IMR-90 (cell line): Measurements from ENCODE around the gene ATF7IP. TPM values are rescaled to one million over a fixed set of nuclear protein-coding genes. Genes with fewer than 3 reads are reported as not detected.

Source experiments
- ATAC-seq: fragments of 200-7000 bp; cut with Tn5 transposase; 2 replicates; pipeline ENCODE4 v1.9.1; 2020; ENCODE audit warnings: low read depth, mild to moderate bottlenecking, moderate library complexity
- BruUV-seq: library from RNA; stranded (reverse); fragments of 400-500 nt; replicated peaks from 2 replicates; lab custom pipeline; 2021; lab: Mats Ljungman, UMichigan
- CTCF ChIA-PET: fragments of 300-600 bp; formaldehyde crosslinking; extraction: SDS; loops from one replicate; lab custom pipeline; 2021; ENCODE audit warnings: antibody characterized with exemption; lab: Yijun Ruan, JAX
- POLR2A ChIA-PET: fragments of 300-600 bp; sonication (Branson Sonifier 250); formaldehyde crosslinking; loops from one replicate; lab custom pipeline; 2022; ENCODE audit warnings: antibody characterized with exemption; ENCODE audit not compliant: unreplicated experiment; lab: Charles Lee
- DNase-seq: peaks from one replicate; pipeline ENCODE4 v3.0.0; 2013
- H2AFZ ChIP-seq: replicated peaks from 2 replicates; pipeline ENCODE3; 2013; ENCODE audit warnings: low read length, mild to moderate bottlenecking; ENCODE audit not compliant: poor library complexity
- H2AK5ac ChIP-seq: 2 replicates; pipeline ENCODE4 v1.6.1; 2013; ENCODE audit warnings: low read depth, low read length, inconsistent platforms
- H2AK9ac ChIP-seq: replicated peaks from 2 replicates; pipeline ENCODE3; 2013; ENCODE audit warnings: mild to moderate bottlenecking, low read depth, low read length, moderate library complexity; ENCODE audit not compliant: poor library complexity
- H2BK120ac ChIP-seq: 2 replicates; pipeline ENCODE4 v1.6.1; 2013; ENCODE audit warnings: low read depth, low read length, inconsistent platforms
- H2BK15ac ChIP-seq: 3 replicates; pipeline ENCODE4 v1.6.1; 2013; ENCODE audit warnings: low read depth, low read length, inconsistent platforms
- H2BK20ac ChIP-seq: 2 replicates; pipeline ENCODE4 v1.6.1; 2013; ENCODE audit warnings: low read depth, mild to moderate bottlenecking, inconsistent platforms, low read length, moderate library complexity
- H2BK5ac ChIP-seq: 2 replicates; pipeline ENCODE4 v1.6.1; 2013; ENCODE audit warnings: mild to moderate bottlenecking, low read depth, low read length, inconsistent platforms; ENCODE audit not compliant: poor library complexity, severe bottlenecking
- H3K14ac ChIP-seq: replicated peaks from 2 replicates; pipeline ENCODE4 v1.6.1; 2013; ENCODE audit warnings: low read depth, low read length, inconsistent platforms
- H3K18ac ChIP-seq: 2 replicates; pipeline ENCODE4 v1.6.1; 2013; ENCODE audit warnings: low read depth, low read length, control low read depth
- H3K23ac ChIP-seq: 2 replicates; pipeline ENCODE4 v1.6.1; 2013; ENCODE audit warnings: low read depth, low read length, inconsistent platforms
- H3K27ac ChIP-seq: 2 replicates; pipeline ENCODE4 v1.5.1; 2013; ENCODE audit warnings: mild to moderate bottlenecking, control low read depth, low read length; ENCODE audit not compliant: insufficient read depth
- H3K27me3 ChIP-seq: 2 replicates; pipeline ENCODE4 v1.6.1; 2013; ENCODE audit warnings: low read length; ENCODE audit not compliant: control insufficient read depth, insufficient read depth
- H3K36me3 ChIP-seq: 2 replicates; pipeline ENCODE4 v1.6.1; 2013; ENCODE audit warnings: low read length, mixed read lengths; ENCODE audit not compliant: control insufficient read depth, insufficient read depth
- H3K4ac ChIP-seq: 2 replicates; pipeline ENCODE4 v1.6.1; 2013; ENCODE audit warnings: low read depth, low read length, inconsistent platforms
- H3K4me1 ChIP-seq: 2 replicates; pipeline ENCODE4 v1.6.1; 2013; ENCODE audit warnings: low read length, mixed read lengths; ENCODE audit not compliant: control insufficient read depth, insufficient read depth
- H3K4me2 ChIP-seq: 2 replicates; pipeline ENCODE4 v1.6.1; 2013; ENCODE audit warnings: low read depth, mild to moderate bottlenecking, control low read depth, low read length, moderate library complexity
- H3K4me3 ChIP-seq: 2 replicates; pipeline ENCODE4 v1.5.1; 2013; ENCODE audit warnings: low read depth, mild to moderate bottlenecking, control low read depth, low read length, moderate library complexity; ENCODE audit not compliant: insufficient read depth
- H3K56ac ChIP-seq: 2 replicates; pipeline ENCODE4 v1.6.1; 2013; ENCODE audit warnings: low read length, inconsistent platforms; ENCODE audit not compliant: insufficient read depth; ENCODE audit errors: extremely low read depth
- H3K79me1 ChIP-seq, 2 experiments: 2 replicates each; pipeline ENCODE4 v1.6.1; 2013; ENCODE audit warnings: low read length in 2 of 2, inconsistent platforms in 1 of 2, low read depth in 1 of 2
- H3K9ac ChIP-seq: 2 replicates; pipeline ENCODE4 v1.6.1; 2013; ENCODE audit warnings: low read depth, low read length, control low read depth
- H3K9me1 ChIP-seq: 2 replicates; pipeline ENCODE4 v1.6.1; 2013; ENCODE audit warnings: low read length, inconsistent platforms; ENCODE audit not compliant: insufficient read depth
- H3K9me3 ChIP-seq: 2 replicates; pipeline ENCODE4 v1.6.1; 2013; ENCODE audit warnings: low read length; ENCODE audit not compliant: control insufficient read depth, insufficient read depth
- H4K20me1 ChIP-seq: 2 replicates; pipeline ENCODE4 v1.6.1; 2013; ENCODE audit warnings: low read length, inconsistent platforms; ENCODE audit not compliant: insufficient read depth
- H4K5ac ChIP-seq: 2 replicates; pipeline ENCODE4 v1.6.1; 2013; ENCODE audit warnings: mild to moderate bottlenecking, low read depth, low read length, control low read depth
- H4K8ac ChIP-seq, 2 experiments: 2 replicates each; pipeline ENCODE4 v1.6.1; 2013; ENCODE audit warnings: low read depth in 2 of 2, low read length in 2 of 2, control low read depth in 1 of 2, inconsistent platforms in 1 of 2
- H4K91ac ChIP-seq: 2 replicates; pipeline ENCODE4 v1.6.1; 2013; ENCODE audit warnings: low read depth, low read length, inconsistent platforms; ENCODE audit not compliant: insufficient read depth
- BHLHE40 ChIP-seq: fragments of 150-350 bp; IDR thresholded peaks from 2 replicates; pipeline ENCODE4 v1.6.1; 2016; ENCODE audit warnings: mild to moderate bottlenecking, low read depth, low read length
- MAFK ChIP-seq: IDR thresholded peaks from 2 replicates; pipeline ENCODE4 v1.6.1; 2012; ENCODE audit warnings: low read depth, low read length, improper control_type of control experiment
- WGBS, 2 experiments: methylation state at CpG; one replicate each; pipeline versions ENCODE4 v1.1.5 to v1.1.7; 2013; ENCODE audit warnings: missing lambda C conversion rate in 2 of 2; ENCODE audit not compliant: insufficient read length in 1 of 2; ENCODE audit errors: extremely low coverage in 2 of 2; 5-methylcytosine and 5-hydroxymethylcytosine counted together
- dilution Hi-C: fragments of 300-500 bp; cut with HindIII; formaldehyde crosslinking; loops from one replicate; pipeline ENCODE4 v1.14.3; 2018; ENCODE audit warnings: low sequenced_read_pairs; ENCODE audit not compliant: unreplicated experiment
- in situ Hi-C: fragments of 300-500 bp; cut with MboI; formaldehyde crosslinking; loops from 3 replicates; pipeline ENCODE4 v1.14.3; 2019; ENCODE audit warnings: low sequenced_read_pairs, inconsistent platforms, mixed read lengths
- intact Hi-C: fragments of 100-400 bp; cut with micrococcal nuclease; formaldehyde crosslinking; loops from 2 replicates; pipeline ENCODE4 v1.10.0; 2022
- polyA plus RNA-seq, 3 experiments: library from polyadenylated mRNA; depleted of rRNA; stranded (reverse); fragments of >200 nt; gene quantifications; 2 replicates each; pipeline ENCODE4 v1.2.3, GENCODE V29; 2012; ENCODE audit warnings: low replicate concordance in 1 of 3
- total RNA-seq: library from RNA; depleted of rRNA; stranded (reverse); fragments of >200 nt; gene quantifications from 2 replicates; pipeline ENCODE4 v1.2.3, GENCODE V29; 2012

Gene ATF7IP
- total and polyA plus RNA-seq, 2 of the 4 experiments (the other 2 are of a cell fraction), result 9.4 to 22.8 TPM

- no peak overlapping the region for H4K8ac ChIP-seq
- H3K9me3 ChIP-seq, result no peaks in the 10 kb centered on the region; the same call in 1 of the 2 replicates
- BruUV-seq, result no TSS peak
- H2BK120ac ChIP-seq, result no peak overlapping the region
- no peaks in the 10 kb centered on the region for H4K20me1 ChIP-seq
- H3K9ac ChIP-seq, result no peak overlapping the region
- H3K79me1 ChIP-seq, result peaks cover 3 to 44% of the 10 kb centered on the region in 2 experiments; a peak in 3 of 4 replicates
- no peak overlapping the region for H4K5ac ChIP-seq
- H3K14ac ChIP-seq, result no peak overlapping the region
- POLR2A ChIA-PET, result no interaction called here
- H3K23ac ChIP-seq, result no peak overlapping the region
- in situ Hi-C loops (loop anchor here (25.0 kb wide), 2 partner anchors 400 to 1525 kb away; no protein-coding TSS in a partner anchor), dilution Hi-C loops (no loop called here), intact Hi-C loops (no loop called here)
- H3K4me2 ChIP-seq, result no peak overlapping the region
- no peak overlapping the region for H2BK5ac ChIP-seq
- H3K4me3 ChIP-seq, result no peak overlapping the region
- CTCF ChIA-PET, result no interaction called here
- ATAC-seq (no peak), DNase-seq (no peak)
- no peak overlapping the region for H3K18ac ChIP-seq
- no peak overlapping the region for H2BK15ac ChIP-seq
- no peak overlapping the region for H4K91ac ChIP-seq
- no peak overlapping the region for H3K4ac ChIP-seq
- no peaks in the 10 kb centered on the region for H3K27me3 ChIP-seq
- H3K27ac ChIP-seq, result no peak overlapping the region
- H3K36me3 ChIP-seq, result peaks cover 3% of the 10 kb centered on the region
- no peak for TF ChIP-seq BHLHE40
- TF ChIP-seq MAFK, result peak; percentile 90
- no peak overlapping the region for H2AFZ ChIP-seq
- H3K56ac ChIP-seq, result no peak overlapping the region
- 0 out of 2 replicates have a peak, but pooled peaks cover 3% of the 10 kb centered on the region for H3K9me1 ChIP-seq
- H2BK20ac ChIP-seq, result no peak overlapping the region
- H2AK5ac ChIP-seq, result no peak overlapping the region
- no CpG with 5 or more reads among the region's 3 CpGs for WGBS, 2 experiments
- no peak overlapping the region for H2AK9ac ChIP-seq
- H3K4me1 ChIP-seq, result no peaks in the 10 kb centered on the region; the same call in 1 of the 2 replicates
Measured at GRCh38 chr12:14387219-14387871, 21.9 kb downstream of the ATF7IP start.
